ENCODE results near the gene MKLN1. TPM values are rescaled to one million over a fixed set of nuclear protein-coding genes. Genes with fewer than 3 reads are reported as not detected.
A peak's percentile ranks its signal among the peaks of the same experiment; 100 is the strongest.

Gene MKLN1
- total RNA-seq = 14.7 and 15.2 TPM in 2 replicates

DNA sequence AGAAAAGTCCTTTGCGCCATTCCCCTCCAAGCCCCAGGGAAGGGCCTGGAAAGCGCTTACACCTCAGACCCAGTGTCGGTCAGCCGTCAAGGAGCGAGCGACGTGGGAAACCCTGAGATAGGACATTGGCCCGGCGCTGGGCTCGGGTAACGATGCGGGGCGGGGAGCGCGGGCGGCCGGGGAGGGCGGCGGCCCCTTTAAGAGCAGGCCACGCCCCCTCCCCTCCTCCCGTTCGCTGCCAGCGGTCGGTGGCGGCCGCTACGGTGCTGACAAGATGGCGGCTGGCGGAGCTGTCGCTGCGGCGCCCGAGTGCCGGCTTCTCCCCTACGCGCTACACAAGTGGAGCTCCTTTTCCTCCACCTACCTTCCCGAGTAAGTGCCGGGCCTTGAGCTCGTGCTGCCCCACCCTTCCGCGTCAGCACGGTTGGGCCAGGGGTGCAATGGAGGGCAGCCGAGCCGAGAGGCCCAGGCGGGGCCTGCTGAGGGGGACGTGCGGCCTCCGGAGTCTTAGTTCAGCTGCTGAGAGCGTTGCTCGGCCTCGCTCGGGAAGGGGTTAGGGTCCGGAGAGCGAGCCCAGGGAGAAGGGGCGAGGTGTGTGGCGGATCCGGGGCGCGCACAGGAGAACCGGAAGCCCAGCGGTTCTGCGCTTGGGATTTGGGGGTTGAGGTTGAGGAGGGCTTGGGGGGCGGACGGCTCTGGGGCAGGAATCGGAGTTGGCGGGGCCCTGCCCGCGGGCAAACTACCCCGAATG, at the start of gene MKLN1:
Gene MKLN1, plus strand, starts transcription at position 251 of the 751 bp plus-strand sequence. Its CDS starts 24 bp downstream, at position 275.
- no peak for DNase-seq (ENCODE audit: low read depth)
- TF ChIP-seq, protein P1, sequence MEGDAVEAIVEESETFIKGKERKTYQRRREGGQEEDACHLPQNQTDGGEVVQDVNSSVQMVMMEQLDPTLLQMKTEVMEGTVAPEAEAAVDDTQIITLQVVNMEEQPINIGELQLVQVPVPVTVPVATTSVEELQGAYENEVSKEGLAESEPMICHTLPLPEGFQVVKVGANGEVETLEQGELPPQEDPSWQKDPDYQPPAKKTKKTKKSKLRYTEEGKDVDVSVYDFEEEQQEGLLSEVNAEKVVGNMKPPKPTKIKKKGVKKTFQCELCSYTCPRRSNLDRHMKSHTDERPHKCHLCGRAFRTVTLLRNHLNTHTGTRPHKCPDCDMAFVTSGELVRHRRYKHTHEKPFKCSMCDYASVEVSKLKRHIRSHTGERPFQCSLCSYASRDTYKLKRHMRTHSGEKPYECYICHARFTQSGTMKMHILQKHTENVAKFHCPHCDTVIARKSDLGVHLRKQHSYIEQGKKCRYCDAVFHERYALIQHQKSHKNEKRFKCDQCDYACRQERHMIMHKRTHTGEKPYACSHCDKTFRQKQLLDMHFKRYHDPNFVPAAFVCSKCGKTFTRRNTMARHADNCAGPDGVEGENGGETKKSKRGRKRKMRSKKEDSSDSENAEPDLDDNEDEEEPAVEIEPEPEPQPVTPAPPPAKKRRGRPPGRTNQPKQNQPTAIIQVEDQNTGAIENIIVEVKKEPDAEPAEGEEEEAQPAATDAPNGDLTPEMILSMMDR (conservative IDR thresholded peaks at IDR 0.05; ENCODE audit: low read depth, low read length) = no peak
- peak within 1 kb of the TSS; percentile 94 for H3K4me3 ChIP-seq (ENCODE audit: low read depth, low read length)

GRCh38 chr7:131279044-131279443, 48.6 kb upstream of the MKLN1 start:
- TF ChIP-seq, protein P1 (conservative IDR thresholded peaks at IDR 0.05; ENCODE audit: low read depth, low read length) = no peak
- DNase-seq (ENCODE audit: low read depth) = no peak
- H3K4me3 ChIP-seq (ENCODE audit: low read depth, low read length) = no peak overlapping the region

DNA sequence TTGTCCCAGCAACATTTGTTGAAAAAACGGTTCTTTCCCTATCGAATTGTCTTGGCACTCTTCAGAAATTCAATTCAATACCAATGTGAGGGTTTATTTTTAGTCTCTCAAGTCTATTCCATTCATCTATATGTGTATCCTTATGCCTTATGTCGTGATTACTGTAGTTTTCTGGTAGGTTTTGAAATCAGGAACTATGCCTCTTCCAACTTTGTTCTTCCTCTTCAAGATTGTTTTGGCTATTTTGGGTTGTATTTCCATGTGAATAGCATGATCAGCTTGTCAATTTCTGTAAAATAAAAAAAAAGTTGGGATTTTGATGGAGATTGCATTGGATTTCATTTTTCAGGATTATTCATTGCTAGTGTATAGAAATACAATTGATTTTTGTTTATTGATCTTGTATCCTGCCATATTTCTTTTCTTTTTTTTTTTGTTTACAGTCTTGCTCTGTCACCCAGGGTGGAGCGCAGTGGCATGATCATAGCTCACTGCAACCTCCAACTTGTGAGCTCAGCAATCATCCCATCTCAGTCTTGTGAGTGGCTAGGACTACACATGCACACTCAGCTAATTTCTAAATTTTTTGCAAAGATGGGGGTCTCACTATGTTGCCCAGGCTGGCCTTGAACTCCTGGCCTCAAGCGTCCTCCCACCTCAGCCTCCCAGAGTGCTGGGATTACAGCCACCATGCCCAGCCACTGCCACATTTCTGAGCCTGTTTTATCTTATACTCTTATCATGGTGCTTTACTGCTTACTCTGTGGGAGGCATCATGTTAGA, 46.2 kb upstream of the MKLN1 start:
- DNase-seq (ENCODE audit: low read depth) = no peak
- no peak overlapping the region for H3K4me3 ChIP-seq (ENCODE audit: low read depth, low read length)
- TF ChIP-seq, protein P1 (conservative IDR thresholded peaks at IDR 0.05; ENCODE audit: low read depth, low read length) = no peak

DNA sequence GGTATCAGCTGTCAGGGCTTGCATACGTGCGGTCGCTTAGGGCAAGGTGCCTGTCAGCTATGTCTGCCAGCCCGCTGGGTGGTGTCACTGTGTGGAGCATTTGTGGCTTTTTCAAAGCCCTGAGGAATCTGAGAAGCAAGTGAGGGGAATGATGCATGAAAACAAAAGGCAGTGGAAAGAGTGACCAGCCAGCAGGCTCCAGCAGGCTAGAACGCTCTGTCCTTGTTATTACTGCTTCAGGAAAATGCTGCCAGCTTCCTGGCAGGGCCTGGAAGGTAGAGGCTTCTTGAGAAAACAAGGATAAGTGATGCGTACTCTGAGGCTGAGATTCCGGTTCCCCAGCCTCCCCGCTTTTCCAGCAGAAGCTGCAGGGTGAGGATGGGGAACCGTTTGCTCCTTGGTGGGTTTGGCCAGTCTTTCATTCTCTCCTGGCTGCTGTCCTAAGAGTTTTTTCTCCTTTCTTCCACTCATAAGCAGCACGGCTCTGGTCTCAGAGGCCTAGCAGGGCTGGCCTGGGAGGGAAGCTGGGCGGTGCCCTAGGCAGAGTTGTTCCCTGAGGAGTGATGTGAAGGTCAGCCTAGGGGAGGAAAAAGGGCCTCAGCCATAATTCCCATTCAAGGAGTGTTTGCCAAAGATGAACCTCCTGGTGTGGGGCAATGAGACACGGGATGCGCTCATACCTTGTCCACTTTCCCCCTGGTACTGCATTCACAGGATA, 42.8 kb upstream of the MKLN1 start:
- H3K4me3 ChIP-seq (ENCODE audit: low read depth, low read length) = no peak overlapping the region
- DNase-seq (ENCODE audit: low read depth) = peak; percentile 57
- TF ChIP-seq, protein P1 (conservative IDR thresholded peaks at IDR 0.05; ENCODE audit: low read depth, low read length) = no peak

DNA sequence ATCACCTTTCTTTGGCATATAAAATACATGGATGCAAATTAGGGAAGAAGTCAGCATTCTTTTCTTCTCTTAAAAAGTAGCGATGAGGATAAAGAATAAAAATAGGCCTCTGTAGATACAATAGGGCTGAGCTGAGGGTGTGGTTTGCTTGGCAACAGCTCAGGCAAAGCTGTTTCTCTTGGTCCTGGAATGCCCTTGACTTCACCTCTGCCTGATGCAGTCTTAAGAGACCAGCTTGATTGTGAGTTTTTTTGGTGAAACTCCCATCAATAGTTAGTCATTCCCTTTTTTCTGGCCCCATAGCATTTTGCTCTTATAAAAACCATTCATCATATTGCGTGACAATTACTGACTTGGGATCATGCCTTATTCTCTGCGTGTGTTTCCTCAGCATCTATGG, 42.1 kb upstream of the MKLN1 start:
- DNase-seq (ENCODE audit: low read depth) = no peak
- TF ChIP-seq, protein P1 (conservative IDR thresholded peaks at IDR 0.05; ENCODE audit: low read depth, low read length) = no peak

DNA sequence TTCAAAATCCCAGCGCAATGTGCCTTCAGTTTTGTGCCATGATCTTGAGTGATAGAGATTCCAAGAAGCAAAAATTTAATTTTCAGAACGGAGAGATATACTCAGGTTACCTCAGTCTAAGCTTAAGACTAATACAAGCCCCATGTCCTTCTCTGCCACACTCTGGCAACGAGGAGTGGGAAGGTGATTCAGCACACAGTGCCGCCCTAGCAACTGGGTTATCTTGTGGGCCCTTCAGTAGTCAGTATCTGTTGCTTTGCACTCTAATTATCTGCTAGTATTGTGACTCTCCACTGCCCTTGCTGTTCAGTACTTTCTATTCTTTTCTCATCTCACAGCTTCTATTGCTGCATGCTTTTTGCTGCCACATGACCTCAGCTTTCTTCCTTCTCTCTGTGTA, 39.2 kb upstream of the MKLN1 start:
- no peak overlapping the region for H3K4me3 ChIP-seq (ENCODE audit: low read depth, low read length)
- no peak for DNase-seq (ENCODE audit: low read depth)
- TF ChIP-seq, protein P1 (conservative IDR thresholded peaks at IDR 0.05; ENCODE audit: low read depth, low read length) = no peak

More for the DNA sequence above, 42.1 kb upstream of the MKLN1 start:
- H3K4me3 ChIP-seq (ENCODE audit: low read depth, low read length) = no peak overlapping the region
